HCT116 (cell line): ENCODE measurements around the gene SMAD2. TPM values are rescaled to one million over a fixed set of nuclear protein-coding genes. Genes with fewer than 3 reads are reported as not detected.

ENCODE experiments used
- ATAC-seq: fragments of 200-7000 bp; cut with Tn5 transposase; 2 replicates; pipeline ENCODE4 v1.9.1; 2020; ENCODE audit warnings: mild to moderate bottlenecking, moderate library complexity
- BruUV-seq: library from RNA; stranded (reverse); fragments of 400-500 nt; replicated peaks from 2 replicates; lab custom pipeline; 2021; lab: Mats Ljungman, UMichigan
- CTCF ChIA-PET: fragments of 300-600 bp; sonication (Branson Sonifier 250); formaldehyde crosslinking; loops from one replicate; lab custom pipeline; 2021; ENCODE audit warnings: antibody characterized with exemption; lab: Charles Lee
- POLR2A ChIA-PET: fragments of 300-600, 350-600 bp; sonication (Branson Sonifier 250); formaldehyde crosslinking; loops from one replicate; lab custom pipeline; 2021; ENCODE audit warnings: antibody characterized with exemption; lab: Charles Lee
- RAD21 ChIA-PET, 2 experiments: fragments of 300-600 bp; sonication (Branson Sonifier 250); formaldehyde crosslinking; loops; one replicate each; lab custom pipeline; 2023; ENCODE audit warnings: low total read pairs in 2 of 2; ENCODE audit not compliant: uncharacterized antibody in 2 of 2, unreplicated experiment in 2 of 2, low non-redundant PET in 1 of 2; lab: Charles Lee
- DNase-seq: peaks from one replicate; pipeline ENCODE4 v3.0.0-alpha.2; 2010; ENCODE audit warnings: low read depth, low spot score
- H2AFZ ChIP-seq: fragments of 200-600 bp; shearing (Covaris generic), sonication (generic); 2 replicates; pipeline ENCODE4 v1.6.1; 2017; ENCODE audit warnings: low read depth, mixed run types, mixed read lengths, antibody characterized with exemption, low read length; ENCODE audit not compliant: poor library complexity, severe bottlenecking
- H3K27ac ChIP-seq: 2 replicates; pipeline ENCODE4 v1.5.1; 2012; ENCODE audit warnings: low read depth, low read length
- H3K27me3 ChIP-seq: fragments of 200-600 bp; sonication (generic); 2 replicates; pipeline ENCODE4 v1.6.1; 2016; ENCODE audit warnings: mixed run types, low read length, mixed read lengths; ENCODE audit not compliant: insufficient read depth
- H3K36me3 ChIP-seq, 2 experiments: fragments of 200-500 bp in 1 of 2; fragments of 200-600 bp in 1 of 2; sonication (Bioruptor generic) in 1 of 2; sonication (generic) in 1 of 2; 2 replicates each; pipeline versions ENCODE4 v1.5.1 to v1.6.1; 2014 to 2016; ENCODE audit warnings: low read length in 2 of 2, inconsistent platforms in 1 of 2, mixed read lengths in 1 of 2, mixed run types in 1 of 2; ENCODE audit not compliant: insufficient read depth in 2 of 2, control insufficient read depth in 1 of 2
- H3K4me1 ChIP-seq, 2 experiments: fragments of 200-600 bp in 1 of 2; sonication (generic) in 1 of 2; 2 replicates each; pipeline versions ENCODE4 v1.5.1 to v1.6.1; 2012 to 2017; ENCODE audit warnings: low read length in 2 of 2, inconsistent platforms in 1 of 2, mild to moderate bottlenecking in 1 of 2, mixed read lengths in 1 of 2, mixed run types in 1 of 2, moderate library complexity in 1 of 2; ENCODE audit not compliant: insufficient read depth in 2 of 2, control insufficient read depth in 1 of 2
- H3K4me2 ChIP-seq: fragments of 200-600 bp; sonication (generic); 2 replicates; pipeline ENCODE4 v1.6.1; 2017; ENCODE audit warnings: mixed run types, low read length, mixed read lengths
- H3K4me3 ChIP-seq, 2 experiments: fragments of 200-600 bp in 1 of 2; sonication (generic) in 1 of 2; replicated peaks in 1 of 2; 2 replicates each; pipeline ENCODE4 v1.5.1; 2011 to 2016; ENCODE audit warnings: low read length in 2 of 2, control low read depth in 1 of 2, low read depth in 1 of 2, mild to moderate bottlenecking in 1 of 2, mixed read lengths in 1 of 2, mixed run types in 1 of 2
- H3K79me2 ChIP-seq: fragments of 200-600 bp; sonication (generic); 2 replicates; pipeline ENCODE4 v1.6.1; 2017; ENCODE audit warnings: mild to moderate bottlenecking, mixed run types, low read length, moderate library complexity, mixed read lengths; ENCODE audit not compliant: insufficient read depth
- H3K9ac ChIP-seq: fragments of 200-600 bp; sonication (generic); 2 replicates; pipeline ENCODE4 v1.6.1; 2016; ENCODE audit warnings: low read length, mixed read lengths
- H3K9me2 ChIP-seq: fragments of 200-600 bp; sonication (generic), shearing (Covaris generic); 2 replicates; pipeline ENCODE4 v1.6.1; 2017; ENCODE audit warnings: mixed run types, mild to moderate bottlenecking, moderate library complexity; ENCODE audit not compliant: insufficient read depth
- H3K9me3 ChIP-seq, 2 experiments: fragments of 200-500 bp in 1 of 2; fragments of 200-600 bp in 1 of 2; sonication (Bioruptor generic) in 1 of 2; sonication (generic) in 1 of 2; 2 replicates each; pipeline ENCODE4 v1.6.1; 2014 to 2017; ENCODE audit warnings: low read length in 2 of 2, mixed read lengths in 2 of 2, inconsistent platforms in 1 of 2, low read depth in 1 of 2, mild to moderate bottlenecking in 1 of 2, mixed run types in 1 of 2, moderate library complexity in 1 of 2; ENCODE audit not compliant: control insufficient read depth in 1 of 2, insufficient read depth in 1 of 2
- H4K20me1 ChIP-seq: fragments of 200-600 bp; sonication (generic), shearing (Covaris generic); 2 replicates; pipeline ENCODE4 v1.6.1; 2017; ENCODE audit warnings: mixed run types, mild to moderate bottlenecking, moderate library complexity; ENCODE audit not compliant: insufficient read depth
- ATF3 ChIP-seq: IDR thresholded peaks from 2 replicates; pipeline ENCODE4 v1.6.1; 2012
- CBX3 ChIP-seq: IDR thresholded peaks from 2 replicates; pipeline ENCODE4 v1.6.1; 2012; ENCODE audit warnings: low read depth
- CEBPB ChIP-seq: IDR thresholded peaks from 2 replicates; pipeline ENCODE4 v1.6.1; 2012; ENCODE audit warnings: low read depth
- CTCF ChIP-seq, 3 experiments: fragments of 200-600 bp in 1 of 3; sonication (generic) in 1 of 3; IDR thresholded peaks in 2 of 3; conservative IDR thresholded peaks in 1 of 3; 2 replicates each; pipeline ENCODE4 v1.5.1; 2012 to 2017; ENCODE audit warnings: low read depth in 2 of 3, low read length in 2 of 3, antibody characterized with exemption in 1 of 3, borderline replicate concordance in 1 of 3, control low read depth in 1 of 3, mild to moderate bottlenecking in 1 of 3, mixed read lengths in 1 of 3, mixed run types in 1 of 3, moderate library complexity in 1 of 3; ENCODE audit not compliant: insufficient read depth in 1 of 3
- EGR1 ChIP-seq: IDR thresholded peaks from 2 replicates; pipeline ENCODE4 v1.6.1; 2012; ENCODE audit warnings: low read depth
- EZH2 ChIP-seq: fragments of 200-600 bp; sonication (generic); IDR thresholded peaks from 2 replicates; pipeline ENCODE4 v1.6.1; 2017; ENCODE audit warnings: antibody characterized with exemption, mixed run types
- FOSL1 ChIP-seq: IDR thresholded peaks from 2 replicates; pipeline ENCODE4 v1.6.1; 2012; ENCODE audit warnings: low read depth
- POLR2A ChIP-seq: IDR thresholded peaks from 2 replicates; pipeline ENCODE4 v1.7.0; 2011; ENCODE audit warnings: borderline replicate concordance; ENCODE audit not compliant: insufficient read depth, insufficient read length; ENCODE audit errors: extremely low read depth
- RAD21 ChIP-seq: IDR thresholded peaks from 2 replicates; pipeline ENCODE4 v1.6.1; 2012; ENCODE audit warnings: low read depth, mild to moderate bottlenecking
- SIN3A ChIP-seq: IDR thresholded peaks from 2 replicates; pipeline ENCODE4 v1.6.1; 2012; ENCODE audit warnings: low read depth
- SP1 ChIP-seq: IDR thresholded peaks from 2 replicates; pipeline ENCODE4 v1.6.1; 2012; ENCODE audit warnings: low read depth
- SRF ChIP-seq: IDR thresholded peaks from 2 replicates; pipeline ENCODE4 v1.6.1; 2012; ENCODE audit warnings: low read depth
- TCF7L2 ChIP-seq: IDR thresholded peaks from 2 replicates; pipeline ENCODE4 v1.7.0; 2011; ENCODE audit warnings: borderline replicate concordance, inconsistent platforms; ENCODE audit not compliant: insufficient read depth, insufficient read length; ENCODE audit errors: extremely low read depth
- YY1 ChIP-seq: IDR thresholded peaks from 2 replicates; pipeline ENCODE4 v1.6.1; 2011; ENCODE audit warnings: low read length, low read depth, moderate library complexity, mild to moderate bottlenecking; ENCODE audit not compliant: insufficient replicate concordance; ENCODE audit errors: extremely low read depth
- ZNF274 ChIP-seq: fragments of 200-500 bp; sonication (Bioruptor generic); IDR thresholded peaks from 2 replicates; pipeline ENCODE4 v1.6.1; 2014; ENCODE audit warnings: mild to moderate bottlenecking, low read depth, low read length, inconsistent platforms
- intact Hi-C: fragments of 100-400 bp; cut with micrococcal nuclease; formaldehyde crosslinking; loops from 2 replicates; pipeline ENCODE4 v1.10.0; 2022
- total RNA-seq: library from RNA; stranded (reverse); gene quantifications from one replicate; pipeline ENCODE4 v1.2.1, GENCODE V29; 2021; ENCODE audit not compliant: unreplicated experiment
- TF ChIP-seq, protein P1 (sequence below): IDR thresholded peaks from 2 replicates; pipeline ENCODE4 v1.6.1; 2012
- TF ChIP-seq, protein P2 (sequence below): IDR thresholded peaks from 2 replicates; pipeline ENCODE4 v1.6.1; 2012; ENCODE audit warnings: low read depth
- TF ChIP-seq, protein P3 (sequence below): IDR thresholded peaks from 2 replicates; pipeline ENCODE4 v1.6.1; 2011; ENCODE audit warnings: mild to moderate bottlenecking, low read length, moderate library complexity; ENCODE audit not compliant: insufficient replicate concordance; ENCODE audit errors: extremely low read depth

SMAD2 gene
- total RNA-seq, 1 experiment from 2014 or later: 130 TPM

GRCh38 chr18:47935321-47936055 is 5.0 kb upstream of the SMAD2 start:
- H3K27ac ChIP-seq: no peak overlapping the region
- no TSS peak for BruUV-seq
- no peaks in the 10 kb centered on the region for H3K27me3 ChIP-seq
- H3K36me3 ChIP-seq: no peaks in the 10 kb centered on the region
- ChIA-PET CTCF (no interaction called here), RAD21 (no interaction called here), POLR2A (no interaction called here)
- no peak overlapping the region for H2AFZ ChIP-seq
- H4K20me1 ChIP-seq: no peaks in the 10 kb centered on the region
- no peaks in the 10 kb centered on the region for H3K9me3 ChIP-seq
- H3K79me2 ChIP-seq: no peaks in the 10 kb centered on the region
- DNase-seq (no peak), ATAC-seq (no peak)
- H3K9ac ChIP-seq: no peak overlapping the region
- H3K4me3 ChIP-seq: no peak overlapping the region
- no peak for TF ChIP-seq EZH2
- TF ChIP-seq, protein P1, sequence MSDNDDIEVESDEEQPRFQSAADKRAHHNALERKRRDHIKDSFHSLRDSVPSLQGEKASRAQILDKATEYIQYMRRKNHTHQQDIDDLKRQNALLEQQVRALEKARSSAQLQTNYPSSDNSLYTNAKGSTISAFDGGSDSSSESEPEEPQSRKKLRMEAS: no peak
- TF ChIP-seq SIN3A: no peak
- no peak for TF ChIP-seq CTCF (IDR thresholded peaks at IDR 0.05 in 2 of 3, conservative IDR thresholded peaks at IDR 0.05 in 1 of 3; ENCODE audit: borderline replicate concordance in 1 of 3, insufficient read depth in 1 of 3, low read depth in 2 of 3, low read length in 2 of 3)
- TF ChIP-seq POLR2A: no peak
- TF ChIP-seq CBX3: no peak
- TF ChIP-seq FOSL1: no peak
- no peak for TF ChIP-seq CEBPB
- TF ChIP-seq, protein P2, sequence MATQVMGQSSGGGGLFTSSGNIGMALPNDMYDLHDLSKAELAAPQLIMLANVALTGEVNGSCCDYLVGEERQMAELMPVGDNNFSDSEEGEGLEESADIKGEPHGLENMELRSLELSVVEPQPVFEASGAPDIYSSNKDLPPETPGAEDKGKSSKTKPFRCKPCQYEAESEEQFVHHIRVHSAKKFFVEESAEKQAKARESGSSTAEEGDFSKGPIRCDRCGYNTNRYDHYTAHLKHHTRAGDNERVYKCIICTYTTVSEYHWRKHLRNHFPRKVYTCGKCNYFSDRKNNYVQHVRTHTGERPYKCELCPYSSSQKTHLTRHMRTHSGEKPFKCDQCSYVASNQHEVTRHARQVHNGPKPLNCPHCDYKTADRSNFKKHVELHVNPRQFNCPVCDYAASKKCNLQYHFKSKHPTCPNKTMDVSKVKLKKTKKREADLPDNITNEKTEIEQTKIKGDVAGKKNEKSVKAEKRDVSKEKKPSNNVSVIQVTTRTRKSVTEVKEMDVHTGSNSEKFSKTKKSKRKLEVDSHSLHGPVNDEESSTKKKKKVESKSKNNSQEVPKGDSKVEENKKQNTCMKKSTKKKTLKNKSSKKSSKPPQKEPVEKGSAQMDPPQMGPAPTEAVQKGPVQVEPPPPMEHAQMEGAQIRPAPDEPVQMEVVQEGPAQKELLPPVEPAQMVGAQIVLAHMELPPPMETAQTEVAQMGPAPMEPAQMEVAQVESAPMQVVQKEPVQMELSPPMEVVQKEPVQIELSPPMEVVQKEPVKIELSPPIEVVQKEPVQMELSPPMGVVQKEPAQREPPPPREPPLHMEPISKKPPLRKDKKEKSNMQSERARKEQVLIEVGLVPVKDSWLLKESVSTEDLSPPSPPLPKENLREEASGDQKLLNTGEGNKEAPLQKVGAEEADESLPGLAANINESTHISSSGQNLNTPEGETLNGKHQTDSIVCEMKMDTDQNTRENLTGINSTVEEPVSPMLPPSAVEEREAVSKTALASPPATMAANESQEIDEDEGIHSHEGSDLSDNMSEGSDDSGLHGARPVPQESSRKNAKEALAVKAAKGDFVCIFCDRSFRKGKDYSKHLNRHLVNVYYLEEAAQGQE: no peak
- TF ChIP-seq RAD21: no peak
- TF ChIP-seq, protein P3, sequence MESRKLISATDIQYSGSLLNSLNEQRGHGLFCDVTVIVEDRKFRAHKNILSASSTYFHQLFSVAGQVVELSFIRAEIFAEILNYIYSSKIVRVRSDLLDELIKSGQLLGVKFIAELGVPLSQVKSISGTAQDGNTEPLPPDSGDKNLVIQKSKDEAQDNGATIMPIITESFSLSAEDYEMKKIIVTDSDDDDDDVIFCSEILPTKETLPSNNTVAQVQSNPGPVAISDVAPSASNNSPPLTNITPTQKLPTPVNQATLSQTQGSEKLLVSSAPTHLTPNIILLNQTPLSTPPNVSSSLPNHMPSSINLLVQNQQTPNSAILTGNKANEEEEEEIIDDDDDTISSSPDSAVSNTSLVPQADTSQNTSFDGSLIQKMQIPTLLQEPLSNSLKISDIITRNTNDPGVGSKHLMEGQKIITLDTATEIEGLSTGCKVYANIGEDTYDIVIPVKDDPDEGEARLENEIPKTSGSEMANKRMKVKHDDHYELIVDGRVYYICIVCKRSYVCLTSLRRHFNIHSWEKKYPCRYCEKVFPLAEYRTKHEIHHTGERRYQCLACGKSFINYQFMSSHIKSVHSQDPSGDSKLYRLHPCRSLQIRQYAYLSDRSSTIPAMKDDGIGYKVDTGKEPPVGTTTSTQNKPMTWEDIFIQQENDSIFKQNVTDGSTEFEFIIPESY: no peak
- TF ChIP-seq ATF3: no peak
- no peak for TF ChIP-seq EGR1
- no peak for TF ChIP-seq ZNF274
- no peak for TF ChIP-seq SP1
- TF ChIP-seq SRF: no peak
- TF ChIP-seq YY1: no peak
- TF ChIP-seq TCF7L2: no peak
- H3K9me2 ChIP-seq: 0 out of 2 replicates have a peak, but pooled peaks cover 5% of the 10 kb centered on the region
- no peak overlapping the region for H3K4me2 ChIP-seq
- intact Hi-C loops: no loop called here
- H3K4me1 ChIP-seq: peaks cover 5 to 8% of the 10 kb centered on the region in 2 experiments; a peak in 3 of 4 replicates
